HEK293 (cell line): ENCODE measurements around the gene CCDC112.
A peak's percentile ranks its signal among the peaks of the same experiment; 100 is the strongest.

Source experiments
- CTCF ChIA-PET: fragments of 350-600 bp; formaldehyde crosslinking; extraction: SDS; loops from one replicate; lab custom pipeline; 2021; ENCODE audit warnings: antibody characterized with exemption; lab: Yijun Ruan, JAX
- POLR2A ChIA-PET: fragments of 300-600 bp; formaldehyde crosslinking; extraction: SDS; loops from one replicate; lab custom pipeline; 2020; ENCODE audit warnings: antibody characterized with exemption, inconsistent platforms; lab: Yijun Ruan, JAX
- H3K27ac ChIP-seq: fragments of 200-500 bp; sonication (Bioruptor generic); 2 replicates; pipeline ENCODE4 v1.5.1; 2014; ENCODE audit warnings: low read depth, low read length, control low read depth, inconsistent platforms; ENCODE audit errors: extremely low read depth
- H3K36me3 ChIP-seq, 2 experiments: fragments of 200-500 bp in 1 of 2; sonication (Bioruptor generic) in 1 of 2; 1 replicate in 1 of 2; 2 replicates in 1 of 2; pipeline ENCODE4 v1.5.1; 2014 to 2017; ENCODE audit warnings: inconsistent platforms in 2 of 2, low read length in 2 of 2; ENCODE audit not compliant: control insufficient read depth in 2 of 2, insufficient read depth in 1 of 2
- H3K4me1 ChIP-seq: fragments of 200-500 bp; sonication (Bioruptor generic); 2 replicates; pipeline ENCODE4 v1.5.1; 2014; ENCODE audit warnings: mild to moderate bottlenecking, low read length, inconsistent platforms; ENCODE audit not compliant: control insufficient read depth, insufficient read depth
- H3K4me3 ChIP-seq: 2 replicates; pipeline ENCODE4 v1.5.1; 2011; ENCODE audit warnings: low read depth, mild to moderate bottlenecking, control low read depth, low read length, moderate library complexity
- H3K9me3 ChIP-seq: fragments of 200-500 bp; sonication (Bioruptor generic); 2 replicates; pipeline ENCODE4 v1.5.1; 2014; ENCODE audit warnings: low read depth, low read length, inconsistent platforms; ENCODE audit not compliant: control insufficient read depth, insufficient read depth
- BCL11B ChIP-seq: fragments of 450-650 bp; formaldehyde crosslinking; IDR thresholded peaks from 2 replicates; pipeline ENCODE4 v1.5.1; 2016; ENCODE audit warnings: low read depth, missing biosample characterization, missing genetic modification characterization
- GLIS2 ChIP-seq: fragments of 450-650 bp; formaldehyde crosslinking; IDR thresholded peaks from 2 replicates; pipeline ENCODE4 v1.5.1; 2016; ENCODE audit warnings: missing biosample characterization, missing genetic modification characterization
- HIC1 ChIP-seq: fragments of 450-650 bp; formaldehyde crosslinking; IDR thresholded peaks from 2 replicates; pipeline ENCODE4 v1.5.1; 2016; ENCODE audit warnings: missing biosample characterization, missing genetic modification characterization
- PRDM6 ChIP-seq: fragments of 450-650 bp; formaldehyde crosslinking; IDR thresholded peaks from 2 replicates; pipeline ENCODE4 v1.5.1; 2017; ENCODE audit warnings: missing biosample characterization, missing genetic modification characterization
- SCRT2 ChIP-seq: fragments of 450-650 bp; formaldehyde crosslinking; IDR thresholded peaks from 2 replicates; pipeline ENCODE4 v1.5.1; 2016; ENCODE audit warnings: missing biosample characterization, missing genetic modification characterization
- SETDB1 ChIP-seq: IDR thresholded peaks from one replicate; pipeline ENCODE4 v1.6.1; 2017; ENCODE audit warnings: mild to moderate bottlenecking, low read length, moderate library complexity, mixed read lengths; ENCODE audit not compliant: insufficient read length
- SP2 ChIP-seq: fragments of 450-650 bp; formaldehyde crosslinking; IDR thresholded peaks from 2 replicates; pipeline ENCODE4 v1.5.1; 2016; ENCODE audit warnings: missing biosample characterization, missing genetic modification characterization
- TCF7L2 ChIP-seq: IDR thresholded peaks from 2 replicates; pipeline ENCODE4 v1.6.1; 2011; ENCODE audit warnings: low read depth, mild to moderate bottlenecking, inconsistent platforms, low read length, moderate library complexity, borderline replicate concordance
- ZBTB10 ChIP-seq: fragments of 450-650 bp; formaldehyde crosslinking; IDR thresholded peaks from 2 replicates; pipeline ENCODE4 v1.5.1; 2016; ENCODE audit warnings: missing biosample characterization, missing genetic modification characterization
- ZBTB17 ChIP-seq: fragments of 450-650 bp; formaldehyde crosslinking; IDR thresholded peaks from 2 replicates; pipeline ENCODE4 v1.5.1; 2016; ENCODE audit warnings: missing biosample characterization, missing genetic modification characterization
- ZBTB21 ChIP-seq: fragments of 450-650 bp; formaldehyde crosslinking; IDR thresholded peaks from 2 replicates; pipeline ENCODE4 v1.5.1; 2017; ENCODE audit warnings: missing biosample characterization, missing genetic modification characterization
- ZNF112 ChIP-seq: fragments of 450-650 bp; formaldehyde crosslinking; IDR thresholded peaks from 2 replicates; pipeline ENCODE4 v1.5.0; 2017; ENCODE audit warnings: missing biosample characterization, missing genetic modification characterization
- ZNF184 ChIP-seq: fragments of 450-650 bp; IDR thresholded peaks from 2 replicates; pipeline ENCODE4 v1.5.1; 2018; ENCODE audit warnings: missing biosample characterization, mild to moderate bottlenecking, missing genetic modification characterization
- ZNF292 ChIP-seq: fragments of 450-650 bp; formaldehyde crosslinking; IDR thresholded peaks from 2 replicates; pipeline ENCODE4 v1.5.1; 2016; ENCODE audit warnings: low read depth, missing biosample characterization, missing genetic modification characterization, borderline replicate concordance
- ZNF398 ChIP-seq: fragments of 450-650 bp; formaldehyde crosslinking; IDR thresholded peaks from 2 replicates; pipeline ENCODE4 v1.5.1; 2017; ENCODE audit warnings: missing biosample characterization, missing genetic modification characterization
- ZNF416 ChIP-seq: fragments of 450-650 bp; formaldehyde crosslinking; IDR thresholded peaks from 2 replicates; pipeline ENCODE4 v1.5.1; 2016; ENCODE audit warnings: missing biosample characterization, missing genetic modification characterization
- ZNF488 ChIP-seq: fragments of 450-650 bp; formaldehyde crosslinking; IDR thresholded peaks from 2 replicates; pipeline ENCODE4 v1.5.1; 2016; ENCODE audit warnings: missing biosample characterization, missing genetic modification characterization
- ZNF558 ChIP-seq: fragments of 450-650 bp; formaldehyde crosslinking; IDR thresholded peaks from 2 replicates; pipeline ENCODE4 v1.5.1; 2016; ENCODE audit warnings: missing biosample characterization, missing genetic modification characterization
- ZNF596 ChIP-seq: fragments of 450-650 bp; IDR thresholded peaks from 2 replicates; pipeline ENCODE4 v1.5.0; 2018; ENCODE audit warnings: missing biosample characterization, mild to moderate bottlenecking, missing genetic modification characterization, moderate library complexity
- ZNF830 ChIP-seq: fragments of 450-650 bp; IDR thresholded peaks from 2 replicates; pipeline ENCODE4 v1.5.0; 2018; ENCODE audit warnings: missing biosample characterization, missing genetic modification characterization, low read depth, mild to moderate bottlenecking, moderate library complexity
- ZSCAN5A ChIP-seq: fragments of 450-650 bp; formaldehyde crosslinking; IDR thresholded peaks from 2 replicates; pipeline ENCODE4 v1.5.1; 2016; ENCODE audit warnings: missing biosample characterization, missing genetic modification characterization

CCDC112 gene

GRCh38 chr5:115298811-115299210 lies 2.4 kb upstream of the CCDC112 start:
- Histone ChIP-seq H3K4me1 (no peaks in the 10 kb centered on the region), H3K27ac (no peak overlapping the region), H3K4me3 (no peak overlapping the region), H3K9me3 (no peaks in the 10 kb centered on the region), H3K36me3 (no peaks in the 10 kb centered on the region)
- POLR2A ChIA-PET, result no interaction called here
- CTCF ChIA-PET, result interaction anchor here (0.6 kb wide), 2 partner anchors 11 to 276 kb away, joined by 3 to 5 read pairs; no protein-coding TSS in a partner anchor
- TF ChIP-seq ZNF398 (no peak), ZBTB17 (tag by site-specific recombination) (0 out of 2 replicates have a peak, but pooled peaks have one; percentile 39), BCL11B (no peak), ZNF112 (no peak), ZNF830 (no peak), ZNF184 (tag by site-specific recombination) (no peak), ZBTB10 (no peak), ZNF292 (tag by site-specific recombination) (no peak), TCF7L2 (no peak), SP2 (peak; percentile 22; the same call in 1 of the 2 replicates), SETDB1 (no peak)

GRCh38 chr5:115297031-115297430 lies 577 bp upstream of the CCDC112 start:
- Histone ChIP-seq H3K4me3 (no peak overlapping the region), H3K27ac (no peak overlapping the region), H3K4me1 (no peaks in the 10 kb centered on the region), H3K36me3 (no peaks in the 10 kb centered on the region), H3K9me3 (no peaks in the 10 kb centered on the region)
- TF ChIP-seq SCRT2 (tag by site-specific recombination), result 0 out of 2 replicates have a peak, but pooled peaks have one; percentile 26
- no peak for TF ChIP-seq ZNF830
- TF ChIP-seq ZSCAN5A (tag by site-specific recombination), result no peak
- CTCF ChIA-PET, result interaction anchor here (0.6 to 3.6 kb wide), 3 partner anchors 13 to 277 kb away, joined by 3 to 13 read pairs (median 6); no protein-coding TSS in a partner anchor
- POLR2A ChIA-PET, result interaction anchor here (0.7 to 2.0 kb wide), 8 partner anchors 10 to 278 kb away, joined by 3 to 8 read pairs (median 5); partner anchors contain the start of genes FEM1C and TRIM36

GRCh38 chr5:115295777-115296123 lies 704 bp downstream of the CCDC112 start:
- Histone ChIP-seq H3K36me3 (no peaks in the 10 kb centered on the region), H3K4me3 (peak overlapping the region; percentile 83), H3K9me3 (no peaks in the 10 kb centered on the region), H3K4me1 (no peaks in the 10 kb centered on the region), H3K27ac (peak overlapping the region; percentile 65; the same call in 1 of the 2 replicates)
- POLR2A ChIA-PET, result interaction anchor here (0.7 to 2.0 kb wide), 8 partner anchors 9 to 276 kb away, joined by 3 to 8 read pairs (median 5); partner anchors contain the start of genes FEM1C and TRIM36
- CTCF ChIA-PET, result interaction anchor here (0.7 to 3.6 kb wide), 3 partner anchors 14 to 203 kb away, joined by 3 to 13 read pairs (median 3); no protein-coding TSS in a partner anchor
- no peak for TF ChIP-seq ZNF488 (tag by site-specific recombination)
- TF ChIP-seq GLIS2 (tag by site-specific recombination), result no peak
- no peak for TF ChIP-seq ZBTB21 (tag by site-specific recombination)
- TF ChIP-seq ZNF596 (tag by site-specific recombination), result no peak
- no peak for TF ChIP-seq ZNF416
- no peak for TF ChIP-seq ZNF558 (tag by site-specific recombination)
- no peak for TF ChIP-seq PRDM6 (tag by site-specific recombination)
- no peak for TF ChIP-seq HIC1 (tag by site-specific recombination)
